SK-N-MC (cell line): ENCODE results near the gene WDR7.

ENCODE experiments used
- EZH2 ChIP-seq: fragments of 200-600 bp; sonication (generic); IDR thresholded peaks from one replicate; pipeline ENCODE4 v1.6.1; 2017; ENCODE audit warnings: antibody characterized with exemption
- FOXP2 ChIP-seq: optimal IDR thresholded peaks from 2 replicates; pipeline ENCODE3; 2011; ENCODE audit warnings: mild to moderate bottlenecking, moderate library complexity; ENCODE audit not compliant: insufficient read depth; ENCODE audit errors: extremely low read length, control extremely low read depth
- POLR2AphosphoS5 ChIP-seq: IDR thresholded peaks from 2 replicates; pipeline ENCODE4 v1.6.1; 2012; ENCODE audit warnings: mild to moderate bottlenecking, low read depth, low read length, borderline replicate concordance

DNA sequence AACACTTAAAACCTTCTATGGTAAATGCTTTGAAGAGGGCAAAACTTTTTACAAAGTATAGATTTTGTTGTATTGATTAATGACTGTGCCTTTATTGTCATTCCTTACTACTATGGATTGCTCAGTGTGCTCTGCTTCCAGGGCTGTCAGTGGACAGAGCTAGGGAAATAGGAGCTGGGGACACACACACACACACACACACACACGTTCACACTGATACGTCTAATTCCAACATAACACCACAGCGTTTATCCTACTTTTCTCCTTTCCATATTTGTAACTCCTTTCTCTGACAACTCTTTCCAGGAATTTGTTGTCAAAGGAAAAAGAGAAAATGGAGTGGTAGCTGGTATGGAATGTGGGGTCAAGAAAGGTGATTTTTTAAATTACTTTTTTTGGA is 21.8 kb downstream of the WDR7 start:
- no peak for TF ChIP-seq EZH2
- no peak for TF ChIP-seq POLR2AphosphoS5
- no peak for TF ChIP-seq FOXP2
